22Rv1 (cell line): ENCODE measurements around the gene LCLAT1.

Experiments
- H3K27ac ChIP-seq: fragments of 450-650 bp; 2 replicates; pipeline ENCODE4 v1.5.1; 2017
- ZFX ChIP-seq: fragments of 450-650 bp; IDR thresholded peaks from 2 replicates; pipeline ENCODE4 v1.6.1; 2017; ENCODE audit warnings: antibody characterized with exemption, borderline replicate concordance
- TF ChIP-seq, protein P1 (sequence below): fragments of 450-650 bp; IDR thresholded peaks from 2 replicates; pipeline ENCODE4 v1.5.1; 2017; ENCODE audit warnings: mild to moderate bottlenecking

LCLAT1 gene

DNA sequence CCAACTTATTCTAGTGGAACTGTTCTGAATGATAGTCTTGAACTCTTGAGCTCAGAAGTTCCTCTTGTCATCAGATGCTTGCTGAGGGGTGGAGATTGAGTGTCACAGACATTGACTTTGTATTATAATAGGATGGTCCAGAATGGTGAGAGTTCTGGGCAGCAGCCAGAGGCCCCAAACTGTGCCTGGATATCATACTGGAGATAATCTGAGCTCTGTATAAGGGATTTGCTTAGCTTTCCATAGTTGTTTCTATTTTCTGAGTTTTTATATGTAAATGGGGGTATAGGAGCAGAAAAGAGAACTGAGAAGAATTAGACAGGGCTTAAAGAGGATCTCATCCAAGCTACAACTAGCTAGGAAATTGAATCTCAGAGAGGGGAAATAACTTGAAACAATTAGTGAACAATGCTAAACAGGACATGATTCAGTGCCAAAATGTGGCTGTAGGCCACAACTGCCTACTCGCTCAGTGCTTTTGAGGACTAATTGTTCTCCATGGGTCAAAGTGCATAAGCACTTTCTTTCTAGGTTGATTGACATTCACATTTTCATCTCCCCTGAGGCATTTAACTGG lies 10.1 kb upstream of the LCLAT1 start:
- H3K27ac ChIP-seq = no peak overlapping the region
- TF ChIP-seq, protein P1, sequence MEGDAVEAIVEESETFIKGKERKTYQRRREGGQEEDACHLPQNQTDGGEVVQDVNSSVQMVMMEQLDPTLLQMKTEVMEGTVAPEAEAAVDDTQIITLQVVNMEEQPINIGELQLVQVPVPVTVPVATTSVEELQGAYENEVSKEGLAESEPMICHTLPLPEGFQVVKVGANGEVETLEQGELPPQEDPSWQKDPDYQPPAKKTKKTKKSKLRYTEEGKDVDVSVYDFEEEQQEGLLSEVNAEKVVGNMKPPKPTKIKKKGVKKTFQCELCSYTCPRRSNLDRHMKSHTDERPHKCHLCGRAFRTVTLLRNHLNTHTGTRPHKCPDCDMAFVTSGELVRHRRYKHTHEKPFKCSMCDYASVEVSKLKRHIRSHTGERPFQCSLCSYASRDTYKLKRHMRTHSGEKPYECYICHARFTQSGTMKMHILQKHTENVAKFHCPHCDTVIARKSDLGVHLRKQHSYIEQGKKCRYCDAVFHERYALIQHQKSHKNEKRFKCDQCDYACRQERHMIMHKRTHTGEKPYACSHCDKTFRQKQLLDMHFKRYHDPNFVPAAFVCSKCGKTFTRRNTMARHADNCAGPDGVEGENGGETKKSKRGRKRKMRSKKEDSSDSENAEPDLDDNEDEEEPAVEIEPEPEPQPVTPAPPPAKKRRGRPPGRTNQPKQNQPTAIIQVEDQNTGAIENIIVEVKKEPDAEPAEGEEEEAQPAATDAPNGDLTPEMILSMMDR = no peak
- TF ChIP-seq ZFX = no peak

DNA sequence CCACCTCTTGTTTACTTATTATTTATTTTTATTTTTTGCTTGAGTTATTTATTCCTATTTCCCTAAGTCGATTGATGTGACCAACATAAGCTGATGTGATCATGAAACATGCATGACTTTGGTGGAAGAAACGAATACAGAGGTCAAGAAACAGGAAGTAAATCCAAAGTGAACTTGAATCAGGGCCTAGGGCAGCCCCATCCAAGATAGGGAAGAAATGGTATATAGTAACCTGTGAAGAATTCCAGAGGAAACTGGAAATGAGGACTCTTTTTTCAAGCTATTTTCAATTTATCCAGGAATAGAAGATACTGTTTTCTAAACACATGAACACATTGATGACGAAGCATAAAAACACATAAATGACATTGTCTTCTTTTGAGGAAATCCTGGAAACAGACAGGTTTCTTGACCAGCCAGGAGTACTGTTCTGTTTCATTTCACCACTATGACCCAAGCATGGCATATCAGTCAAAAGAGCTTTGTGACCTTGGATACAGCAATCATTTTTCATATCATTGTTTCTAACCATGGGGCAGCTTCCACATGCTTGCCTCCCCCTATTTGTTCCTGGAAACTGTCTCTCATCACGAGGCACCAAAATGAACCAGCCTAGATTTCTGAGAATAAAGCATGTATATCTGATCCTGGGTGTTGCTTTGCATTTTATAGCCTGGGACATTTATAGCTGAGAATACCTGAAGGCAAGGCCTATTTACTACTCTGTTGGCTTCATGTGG lies 9.1 kb upstream of the LCLAT1 start:
- no peak for TF ChIP-seq ZFX
- no peak overlapping the region for H3K27ac ChIP-seq

DNA sequence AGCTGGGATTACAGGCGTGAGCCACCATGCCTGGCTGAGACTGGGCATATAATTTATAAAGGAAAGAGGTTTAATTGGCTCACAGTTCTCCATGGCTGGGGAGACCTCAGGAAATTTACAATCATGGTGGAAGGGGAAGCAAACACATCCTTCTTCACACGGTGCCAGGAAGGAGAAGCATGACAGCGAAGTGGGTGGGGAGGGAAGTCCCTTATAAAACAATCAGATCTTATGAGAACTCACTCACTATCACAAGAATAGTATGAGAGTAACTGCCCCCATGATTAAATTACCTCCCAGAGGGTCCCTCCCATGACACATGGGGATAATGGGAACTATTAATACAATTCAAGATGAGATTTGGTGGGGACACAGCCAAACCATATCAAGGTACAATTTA lies 7.8 kb upstream of the LCLAT1 start:
- TF ChIP-seq, protein P1 = no peak
- TF ChIP-seq ZFX = no peak
- H3K27ac ChIP-seq = no peak overlapping the region

DNA sequence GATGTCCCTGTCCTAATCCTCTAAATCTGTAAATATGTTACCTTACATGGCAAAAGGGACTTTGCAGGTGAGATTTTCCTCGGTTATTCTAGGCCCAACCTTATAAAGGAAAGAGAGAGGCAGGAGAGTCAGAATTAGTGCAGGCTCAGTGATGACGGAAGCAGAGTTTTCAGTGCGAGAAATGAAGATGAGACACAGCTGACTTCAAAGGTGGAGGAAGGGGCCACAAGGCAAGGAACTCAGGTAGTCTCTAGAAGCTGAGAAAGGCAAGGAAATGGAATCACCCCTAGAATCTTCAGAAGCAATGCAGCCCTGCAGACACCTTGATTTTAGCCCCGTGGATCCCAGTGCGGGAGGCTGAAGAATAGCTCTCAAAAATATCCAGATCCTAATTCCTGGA lies 7.2 kb upstream of the LCLAT1 start:
- TF ChIP-seq, protein P1 = no peak
- no peak for TF ChIP-seq ZFX
- H3K27ac ChIP-seq = no peak overlapping the region

DNA sequence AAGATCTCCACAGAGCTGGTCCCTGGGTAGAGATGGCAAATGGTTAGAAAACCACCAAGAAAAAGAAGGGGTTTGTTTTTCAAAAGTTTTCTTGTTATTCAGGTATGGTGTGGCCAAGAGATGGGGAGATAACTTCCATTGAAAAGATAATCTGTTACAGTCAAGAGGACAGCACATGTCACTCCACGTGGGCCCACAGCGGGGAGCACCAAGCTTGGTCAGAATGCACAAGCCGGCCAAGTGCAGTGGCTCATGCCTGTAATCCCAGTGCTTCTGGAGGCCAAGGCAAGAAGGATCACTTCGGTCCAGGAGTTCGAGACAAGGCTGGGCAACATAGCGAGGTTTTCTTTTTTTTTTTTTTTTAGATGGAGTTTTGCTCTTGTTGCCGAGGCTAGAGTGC lies 6.0 kb upstream of the LCLAT1 start:
- TF ChIP-seq ZFX = no peak
- TF ChIP-seq, protein P1 = no peak
- H3K27ac ChIP-seq = no peak overlapping the region

DNA sequence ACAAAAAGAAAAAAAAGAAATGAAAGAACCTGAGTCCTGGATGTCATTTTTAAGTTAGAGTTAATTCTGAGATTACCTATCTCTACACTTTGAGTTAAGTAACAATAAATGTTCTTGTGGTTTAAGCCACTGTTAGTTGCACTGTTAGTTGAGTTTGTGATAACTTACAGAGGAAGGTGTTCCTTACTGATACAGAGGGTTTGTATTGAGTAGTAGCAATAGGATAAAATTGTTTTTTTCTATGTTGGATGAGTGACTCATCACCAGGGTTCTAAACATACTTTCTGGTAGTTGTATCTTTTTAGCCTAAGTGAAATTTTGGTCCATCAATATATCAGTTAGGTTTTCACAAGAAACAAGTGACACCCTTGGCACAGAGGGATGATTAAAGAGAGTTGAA lies 4.0 kb upstream of the LCLAT1 start:
- TF ChIP-seq, protein P1 = no peak
- no peak overlapping the region for H3K27ac ChIP-seq

DNA sequence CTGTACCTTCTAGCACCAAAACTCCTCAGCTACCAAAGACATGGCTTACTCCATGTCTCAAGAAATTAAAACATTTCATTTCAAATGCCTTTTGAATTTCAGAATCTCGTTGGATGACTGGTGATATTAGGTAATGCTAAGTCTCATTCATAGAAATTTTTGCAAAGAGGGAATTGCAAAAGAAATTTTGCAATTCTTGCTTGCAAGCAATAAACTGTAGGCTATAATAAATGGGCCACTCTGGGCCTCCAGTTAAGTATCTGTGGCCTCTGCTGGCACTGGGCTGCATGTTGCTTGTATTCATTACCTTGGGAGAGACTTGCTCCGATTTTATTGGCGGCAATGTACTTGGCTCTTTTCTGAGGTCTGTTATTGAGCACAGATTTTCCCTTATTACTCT lies 2.8 kb upstream of the LCLAT1 start:
- no peak overlapping the region for H3K27ac ChIP-seq
- TF ChIP-seq, protein P1 = no peak
- no peak for TF ChIP-seq ZFX

DNA sequence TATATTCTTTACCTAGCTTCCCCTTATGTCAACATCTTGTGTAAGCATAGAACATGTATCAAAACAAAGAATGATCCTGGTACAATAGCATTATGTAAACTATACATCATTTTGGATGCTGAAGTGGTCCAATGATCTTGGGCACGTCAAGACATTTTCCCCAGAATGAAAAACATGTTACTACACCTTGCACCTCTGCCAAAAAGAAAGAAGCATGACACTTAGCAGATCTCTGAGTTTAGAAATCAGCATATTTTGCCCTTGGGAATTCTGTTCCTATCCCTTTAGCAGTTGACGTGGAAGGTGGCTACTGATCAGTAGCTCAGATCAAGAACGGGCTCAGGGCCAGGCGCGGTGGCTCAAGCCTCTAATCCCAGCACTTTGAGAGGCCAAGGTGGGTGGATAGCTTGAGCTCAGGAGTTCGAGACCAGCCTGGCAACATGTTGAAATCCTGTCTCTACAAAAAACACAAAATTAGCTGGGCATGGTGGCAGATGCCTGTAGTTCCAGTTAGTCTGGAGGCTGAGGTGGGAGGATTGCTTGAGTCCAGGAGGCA lies 1.7 kb upstream of the LCLAT1 start:
- TF ChIP-seq, protein P1 = no peak
- TF ChIP-seq ZFX = no peak

More for the DNA sequence above, 1.7 kb upstream of the LCLAT1 start:
- H3K27ac ChIP-seq = no peak overlapping the region
